OCI-LY3 (cell line): Measurements from ENCODE around the gene PRPSAP1.

Experiments
- H2AFZ ChIP-seq: fragments of 200-600, 300-600 bp; shearing (Covaris generic); 2 replicates; pipeline ENCODE4 v1.6.0; 2014; ENCODE audit warnings: antibody characterized with exemption, low read depth, low read length
- H3K27ac ChIP-seq: fragments of 200-600, 300-600 bp; sonication (generic); 2 replicates; pipeline ENCODE4 v1.5.1; 2014; ENCODE audit warnings: mild to moderate bottlenecking, low read length, moderate library complexity, mixed read lengths
- H3K27me3 ChIP-seq: fragments of 200-600, 300-600 bp; sonication (generic); 2 replicates; pipeline ENCODE4 v1.6.1; 2014; ENCODE audit warnings: low read depth, low read length, mixed read lengths
- H3K36me3 ChIP-seq: fragments of 200-600, 300-600 bp; sonication (generic); replicated peaks from 2 replicates; pipeline ENCODE3; 2014; ENCODE audit warnings: low read depth, low read length, mixed read lengths
- H3K4me1 ChIP-seq: fragments of 300-600, 200-600 bp; sonication (generic); 2 replicates; pipeline ENCODE4 v1.6.1; 2014; ENCODE audit warnings: low read length, mixed read lengths
- H3K4me2 ChIP-seq: fragments of 200-600, 300-600 bp; sonication (generic); 2 replicates; pipeline ENCODE4 v1.6.1; 2014; ENCODE audit warnings: low read length, mixed read lengths
- H3K4me3 ChIP-seq: fragments of 300-600, 200-600 bp; sonication (generic); 2 replicates; pipeline ENCODE4 v1.5.1; 2014; ENCODE audit warnings: antibody characterized with exemption, mild to moderate bottlenecking, low read length, moderate library complexity
- H3K79me2 ChIP-seq: fragments of 300-600, 200-600 bp; shearing (Covaris generic); 2 replicates; pipeline ENCODE4 v1.6.1; 2014; ENCODE audit warnings: mild to moderate bottlenecking, low read length, mixed read lengths
- H3K9ac ChIP-seq: fragments of 300-600, 200-600 bp; shearing (Covaris generic); 2 replicates; pipeline ENCODE4 v1.6.0; 2014; ENCODE audit warnings: mild to moderate bottlenecking, low read length, moderate library complexity
- H3K9me3 ChIP-seq: fragments of 200-600, 300-600 bp; shearing (Covaris generic); 2 replicates; pipeline ENCODE4 v1.6.1; 2014; ENCODE audit warnings: low read length, mixed read lengths; ENCODE audit not compliant: insufficient read depth
- H4K20me1 ChIP-seq: fragments of 200-600, 300-600 bp; sonication (generic); 2 replicates; pipeline ENCODE4 v1.6.1; 2016; ENCODE audit warnings: low read length, mixed read lengths; ENCODE audit not compliant: insufficient read depth
- CTCF ChIP-seq: fragments of 200-600, 300-600 bp; sonication (generic); IDR thresholded peaks from 2 replicates; pipeline ENCODE4 v1.5.1; 2014; ENCODE audit warnings: antibody characterized with exemption, low read length, low read depth
- EZH2phosphoT487 ChIP-seq: fragments of 200-600 bp; shearing (Covaris generic); IDR thresholded peaks from 2 replicates; pipeline ENCODE4 v1.6.1; 2018; ENCODE audit warnings: antibody characterized with exemption, mixed run types, low read depth

PRPSAP1 gene

GRCh38 chr17:76335716-76336381 is 17.9 kb downstream of the PRPSAP1 start:
- no peaks in the 10 kb centered on the region for H3K36me3 ChIP-seq
- no peak overlapping the region for H3K4me3 ChIP-seq
- H3K79me2 ChIP-seq, result no peaks in the 10 kb centered on the region
- H3K4me1 ChIP-seq, result no peaks in the 10 kb centered on the region
- H3K27me3 ChIP-seq, result no peaks in the 10 kb centered on the region
- H2AFZ ChIP-seq, result no peak overlapping the region
- no peak overlapping the region for H3K27ac ChIP-seq
- TF ChIP-seq EZH2phosphoT487 (no peak), CTCF (no peak)
- H3K9me3 ChIP-seq, result no peaks in the 10 kb centered on the region
- H3K9ac ChIP-seq, result no peak overlapping the region
- no peak overlapping the region for H3K4me2 ChIP-seq
- H4K20me1 ChIP-seq, result no peaks in the 10 kb centered on the region

DNA sequence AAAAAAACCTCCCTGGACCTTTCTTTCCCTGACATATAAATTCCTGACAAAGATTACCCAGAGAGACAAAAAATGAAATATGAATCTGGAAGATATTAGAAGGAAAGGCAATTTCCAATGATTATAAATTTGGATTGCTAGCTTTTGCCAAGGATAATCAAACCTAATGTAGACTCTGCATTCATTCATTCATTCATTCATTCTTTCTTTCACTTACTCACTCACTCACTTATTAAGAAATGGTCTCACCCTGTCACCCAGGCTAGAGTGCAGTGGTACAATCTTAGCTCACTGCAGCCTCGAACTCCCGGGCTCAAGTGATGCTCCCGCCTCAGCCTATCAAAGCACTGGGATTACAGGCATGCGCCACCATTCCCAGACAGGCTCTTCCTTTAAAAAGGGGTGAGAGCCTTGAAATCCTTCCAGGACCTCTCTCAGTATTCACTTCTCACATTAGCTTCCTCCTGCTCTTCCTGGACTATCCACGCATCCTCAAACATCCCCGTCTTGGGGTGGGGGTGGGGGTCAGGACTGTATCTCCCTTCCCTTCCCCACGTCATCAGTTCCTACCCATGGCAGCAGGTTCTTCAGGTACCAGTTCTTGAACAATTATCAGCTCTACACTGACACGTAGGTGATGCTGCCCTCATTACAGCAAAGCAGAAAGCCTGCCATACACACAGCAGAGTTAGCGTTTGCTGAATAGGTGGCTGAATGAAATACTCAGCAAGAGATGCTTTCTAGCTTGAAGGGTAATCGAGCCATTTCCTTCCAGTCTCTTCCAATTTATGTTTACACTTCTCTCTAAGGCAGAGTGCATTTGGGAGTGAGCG is 19.8 kb downstream of the PRPSAP1 start:
- Histone ChIP-seq H3K27ac (no peak overlapping the region), H4K20me1 (no peaks in the 10 kb centered on the region), H3K27me3 (no peaks in the 10 kb centered on the region), H3K9me3 (no peaks in the 10 kb centered on the region), H3K79me2 (no peaks in the 10 kb centered on the region), H3K4me3 (no peak overlapping the region), H2AFZ (no peak overlapping the region), H3K4me1 (no peaks in the 10 kb centered on the region), H3K4me2 (no peak overlapping the region), H3K9ac (no peak overlapping the region), H3K36me3 (no peaks in the 10 kb centered on the region)
- no peak for TF ChIP-seq CTCF

DNA sequence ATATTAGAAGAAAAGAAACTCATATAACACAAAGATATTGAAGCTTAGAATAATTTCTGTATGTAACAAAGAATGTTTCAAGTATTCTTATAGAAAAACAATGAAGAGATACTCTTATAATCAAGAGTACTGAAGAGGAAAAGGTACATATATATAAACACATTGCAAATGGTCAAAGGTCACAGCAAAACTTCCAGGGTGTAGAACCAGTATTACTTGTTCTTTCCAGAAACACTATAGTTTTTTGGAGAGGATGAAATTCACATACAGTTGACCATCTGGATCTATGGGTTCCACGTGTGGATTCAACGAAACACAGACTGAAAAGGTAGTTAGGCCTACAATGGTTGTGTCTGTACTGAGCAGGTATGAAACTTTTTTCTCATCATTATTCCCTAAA is 22.6 kb downstream of the PRPSAP1 start:
- no peaks in the 10 kb centered on the region for H3K9me3 ChIP-seq
- H3K36me3 ChIP-seq, result no peaks in the 10 kb centered on the region
- no peaks in the 10 kb centered on the region for H3K4me1 ChIP-seq
- H3K4me2 ChIP-seq, result no peak overlapping the region
- H2AFZ ChIP-seq, result no peak overlapping the region
- no peaks in the 10 kb centered on the region for H3K27me3 ChIP-seq
- H3K9ac ChIP-seq, result no peak overlapping the region
- H3K79me2 ChIP-seq, result no peaks in the 10 kb centered on the region
- no peak overlapping the region for H3K27ac ChIP-seq
- H4K20me1 ChIP-seq, result no peaks in the 10 kb centered on the region
- no peak overlapping the region for H3K4me3 ChIP-seq
- TF ChIP-seq CTCF (no peak), EZH2phosphoT487 (no peak)

DNA sequence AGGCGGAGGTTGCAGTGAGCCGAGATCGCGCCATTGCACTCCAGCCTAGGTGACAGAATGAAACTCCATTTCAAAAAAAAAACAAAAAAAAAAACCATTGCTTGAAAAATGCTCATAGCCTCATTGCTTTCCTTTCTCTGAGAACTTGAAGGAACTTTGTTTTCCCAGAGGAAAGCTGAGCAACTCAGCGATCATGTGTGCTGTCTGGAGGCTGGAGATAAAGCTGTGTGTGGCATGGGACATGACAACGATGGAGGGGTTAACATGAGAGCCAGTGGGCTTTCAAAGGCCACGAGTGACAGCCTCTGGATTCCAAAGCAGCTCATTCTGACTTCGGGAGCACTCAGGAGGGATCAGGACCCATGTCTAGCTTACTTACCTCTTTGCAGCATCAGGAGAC is 24.1 kb downstream of the PRPSAP1 start:
- Histone ChIP-seq H3K4me2 (no peak overlapping the region), H3K4me3 (no peak overlapping the region), H3K36me3 (no peaks in the 10 kb centered on the region), H3K27ac (no peak overlapping the region), H3K79me2 (no peaks in the 10 kb centered on the region), H3K9ac (no peak overlapping the region), H4K20me1 (no peaks in the 10 kb centered on the region), H3K27me3 (no peaks in the 10 kb centered on the region), H3K9me3 (no peaks in the 10 kb centered on the region), H3K4me1 (no peaks in the 10 kb centered on the region), H2AFZ (no peak overlapping the region)
- TF ChIP-seq CTCF (no peak), EZH2phosphoT487 (no peak)
